Osteoblast (primary cell): Measurements from ENCODE around the gene LTO1. TPM values are rescaled to one million over a fixed set of nuclear protein-coding genes. Genes with fewer than 3 reads are reported as not detected.

Source experiments
- DNase-seq: peaks from one replicate; pipeline ENCODE4 v3.0.0; 2011; ENCODE audit warnings: low spot score, mixed read lengths; ENCODE audit not compliant: insufficient read length; ENCODE audit errors: missing footprints
- H2AFZ ChIP-seq: 2 replicates; pipeline ENCODE4 v1.6.0; 2011; ENCODE audit warnings: mild to moderate bottlenecking, low read length
- H3K27ac ChIP-seq: 2 replicates; pipeline ENCODE4 v1.5.1; 2011; ENCODE audit warnings: mild to moderate bottlenecking, low read depth, low read length, moderate library complexity
- H3K27me3 ChIP-seq: 2 replicates; pipeline ENCODE4 v1.6.0; 2012; ENCODE audit warnings: mild to moderate bottlenecking, control low read depth, inconsistent platforms, low read length, moderate library complexity; ENCODE audit not compliant: insufficient read depth
- H3K36me3 ChIP-seq: 2 replicates; pipeline ENCODE4 v1.5.1; 2011; ENCODE audit warnings: mild to moderate bottlenecking, low read length, control low read depth, moderate library complexity; ENCODE audit not compliant: insufficient read depth
- H3K4me1 ChIP-seq: 2 replicates; pipeline ENCODE4 v1.5.1; 2011; ENCODE audit warnings: mild to moderate bottlenecking, low read length, control low read depth, moderate library complexity; ENCODE audit not compliant: insufficient read depth
- H3K4me2 ChIP-seq: 2 replicates; pipeline ENCODE4 v1.6.0; 2011; ENCODE audit warnings: mild to moderate bottlenecking, low read length; ENCODE audit not compliant: insufficient read depth
- H3K4me3 ChIP-seq: fragments of 200-600 bp; sonication (generic); 3 replicates; pipeline ENCODE4 v1.5.1; 2012; ENCODE audit warnings: mild to moderate bottlenecking, low read length, inconsistent platforms; ENCODE audit not compliant: insufficient read depth
- H3K79me2 ChIP-seq: 2 replicates; pipeline ENCODE4 v1.6.0; 2012; ENCODE audit warnings: mild to moderate bottlenecking, low read length, control low read depth, inconsistent platforms; ENCODE audit not compliant: insufficient read depth
- H3K9me3 ChIP-seq: 2 replicates; pipeline ENCODE4 v1.5.1; 2011; ENCODE audit warnings: low read depth, low read length, control low read depth
- H4K20me1 ChIP-seq: 2 replicates; pipeline ENCODE4 v1.6.0; 2012; ENCODE audit warnings: mild to moderate bottlenecking, low read length, control low read depth; ENCODE audit not compliant: insufficient read depth
- CTCF ChIP-seq: IDR thresholded peaks from 2 replicates; pipeline ENCODE4 v1.5.1; 2011; ENCODE audit warnings: mild to moderate bottlenecking, low read depth, low read length, moderate library complexity; ENCODE audit errors: extremely low read depth
- total RNA-seq: library from RNA; depleted of rRNA; stranded (reverse); fragments of >200 nt; gene quantifications from 2 replicates; pipeline ENCODE4 v1.2.3, GENCODE V29; 2012

Gene LTO1
- total RNA-seq, 1 donor: 24.6 TPM

- DNase-seq: peak; percentile 70
- Histone ChIP-seq H3K4me3 (peak overlapping the region; percentile 91), H3K79me2 (peaks cover 93% of the 10 kb centered on the region)
Observed at GRCh38 chr11:69644962-69645675, 30.0 kb downstream of the LTO1 start.

GRCh38 chr11:69644071-69644961 is 30.8 kb downstream of the LTO1 start:
- no peak overlapping the region for H2AFZ ChIP-seq
- H3K4me1 ChIP-seq: peaks cover 37% of the 10 kb centered on the region
- H4K20me1 ChIP-seq: peaks cover 62% of the 10 kb centered on the region
- peaks cover 62% of the 10 kb centered on the region for H3K36me3 ChIP-seq
- TF ChIP-seq CTCF: peak; percentile 29
- DNase-seq: peak; percentile 99
- H3K9me3 ChIP-seq: no peaks in the 10 kb centered on the region
- H3K79me2 ChIP-seq: peaks cover 90% of the 10 kb centered on the region
- peak overlapping the region; percentile 64 for H3K27ac ChIP-seq
- H3K4me2 ChIP-seq: peak overlapping the region; percentile 78
- peak overlapping the region; percentile 91 for H3K4me3 ChIP-seq
- no peaks in the 10 kb centered on the region for H3K27me3 ChIP-seq

More at GRCh38 chr11:69644962-69645675, 30.0 kb downstream of the LTO1 start:
- no peak overlapping the region for H2AFZ ChIP-seq
- peak overlapping the region; percentile 64 for H3K27ac ChIP-seq
- H3K27me3 ChIP-seq: no peaks in the 10 kb centered on the region
- H4K20me1 ChIP-seq: peaks cover 69% of the 10 kb centered on the region
- no peak for TF ChIP-seq CTCF
- H3K9me3 ChIP-seq: no peaks in the 10 kb centered on the region
- H3K36me3 ChIP-seq: peaks cover 70% of the 10 kb centered on the region
- peak overlapping the region; percentile 78 for H3K4me2 ChIP-seq
- H3K4me1 ChIP-seq: peaks cover 31% of the 10 kb centered on the region

- H3K27me3 ChIP-seq: no peaks in the 10 kb centered on the region
- peak overlapping the region; percentile 64 for H3K27ac ChIP-seq
- no peak for TF ChIP-seq CTCF
- H2AFZ ChIP-seq: no peak overlapping the region
- no peak for DNase-seq
- H3K9me3 ChIP-seq: no peaks in the 10 kb centered on the region
- H3K4me3 ChIP-seq: peak overlapping the region; percentile 91
- H3K4me1 ChIP-seq: peaks cover 37% of the 10 kb centered on the region
- H3K4me2 ChIP-seq: peak overlapping the region; percentile 78
- H4K20me1 ChIP-seq: peaks cover 58% of the 10 kb centered on the region
- peaks cover 56% of the 10 kb centered on the region for H3K36me3 ChIP-seq
- H3K79me2 ChIP-seq: peaks cover 83% of the 10 kb centered on the region
Observed at GRCh38 chr11:69643646-69644045, 31.5 kb downstream of the LTO1 start.
